Sigmoid colon (tissue), 7 donors: ENCODE data around the gene EGLN1. TPM values are rescaled to one million over a fixed set of nuclear protein-coding genes. Genes with fewer than 3 reads are reported as not detected.

Experiments used
- DNase-seq: peaks from one replicate; pipeline ENCODE4 v3.0.0-alpha.2; 2019
- H3K27ac ChIP-seq, 4 donors: fragments of 200-600 bp; sonication (generic); one replicate each; pipeline ENCODE4 v1.5.1; 2016 to 2019; ENCODE audit warnings: mild to moderate bottlenecking in 1 of 4
- H3K27me3 ChIP-seq, 3 donors: fragments of 200-600 bp; sonication (generic); one replicate each; pipeline ENCODE4 v1.5.1; 2019; ENCODE audit warnings: mild to moderate bottlenecking in 1 of 3
- H3K36me3 ChIP-seq, 4 donors: fragments of 200-600 bp; sonication (generic); one replicate each; pipeline ENCODE4 v1.5.1; 2016 to 2019
- H3K4me1 ChIP-seq, 4 donors: fragments of 200-600 bp; sonication (generic); one replicate each; pipeline ENCODE4 v1.5.1; 2017 to 2019
- H3K4me3 ChIP-seq, 4 donors: fragments of 200-600 bp; sonication (generic); one replicate each; pipeline ENCODE4 v1.5.1; 2017 to 2019; ENCODE audit warnings: mild to moderate bottlenecking in 2 of 4, moderate library complexity in 1 of 4
- H3K9me3 ChIP-seq, 4 donors: fragments of 200-600 bp in 3 of 4; sonication (generic) in 3 of 4; one replicate each; pipeline versions ENCODE4 v1.5.1 to v1.6.1; 2013 to 2019
- CTCF ChIP-seq, 4 experiments: fragments of 450-650 bp in 3 of 4; fragments of 200-600 bp in 1 of 4; IDR thresholded peaks; one replicate each; pipeline ENCODE4 v1.5.1; 2016 to 2019; ENCODE audit warnings: antibody characterized with exemption in 4 of 4, mild to moderate bottlenecking in 3 of 4, moderate library complexity in 2 of 4
- EP300 ChIP-seq, 4 donors: sonication (generic); formaldehyde crosslinking; IDR thresholded peaks; one replicate each; pipeline ENCODE4 v1.6.1; 2017; ENCODE audit warnings: antibody characterized with exemption in 4 of 4
- POLR2A ChIP-seq, 2 donors: fragments of 450-650 bp; IDR thresholded peaks; one replicate each; pipeline ENCODE4 v1.6.1; 2016; ENCODE audit warnings: antibody characterized with exemption in 2 of 2, mild to moderate bottlenecking in 2 of 2, moderate library complexity in 2 of 2
- POLR2AphosphoS5 ChIP-seq, 4 donors: sonication (generic); formaldehyde crosslinking; IDR thresholded peaks; one replicate each; pipeline ENCODE4 v1.6.1; 2017; ENCODE audit warnings: antibody characterized with exemption in 4 of 4
- WGBS, 2 donors: extraction: QIAGEN DNeasy Blood & Tissue Kit; methylation state at CpG; one replicate each; pipeline ENCODE4 v1.1.7; 2013; 5-methylcytosine and 5-hydroxymethylcytosine counted together
- intact Hi-C: fragments of 100-400 bp; cut with DNase I; formaldehyde crosslinking; loops from one replicate; pipeline ENCODE4 v1.15.1; 2023
- polyA plus RNA-seq, 3 donors: library from polyadenylated mRNA; stranded (reverse); fragments of 200-250 nt; gene quantifications; one replicate each; pipeline ENCODE4 v1.2.3, GENCODE V29; 2013
- total RNA-seq, 4 donors: library from RNA; depleted of rRNA; stranded (reverse); fragments of >200 nt; gene quantifications; one replicate each; pipeline ENCODE4 v1.1.0, GENCODE V29; 2016
- donor health status: healthy with polysubstance abuse.
- donor health status: Bipolar disorder and iron deficiency.
- donor health status: healthy.

The EGLN1 gene
- total and polyA plus RNA-seq, 7 donors: 16.2 to 51.7 (median 37.8) TPM

- no peak for DNase-seq
- Histone ChIP-seq H3K4me1 (peaks cover 0 to 68% (median 66%) of the 10 kb centered on the region in 4 donors), H3K4me3 (peak overlapping the region in 2 of 4 donors; percentile 88 to 89), H3K9me3 (no peaks in the 10 kb centered on the region), H3K27ac (peak overlapping the region in 1 of 4 donors; percentile 8), H3K36me3 (no peaks in the 10 kb centered on the region), H3K27me3 (no peaks in the 10 kb centered on the region)
- TF ChIP-seq POLR2AphosphoS5 (IDR thresholded peaks at IDR 0.05): no peak
- no peak for TF ChIP-seq EP300 (IDR thresholded peaks at IDR 0.05)
- TF ChIP-seq CTCF (IDR thresholded peaks at IDR 0.05): no peak
- TF ChIP-seq POLR2A (IDR thresholded peaks at IDR 0.05): no peak
- intact Hi-C loops: no loop called here
- WGBS, 2 donors: 63 to 70% methylated on average over 2 of the region's 2 CpGs
Observed at GRCh38 chr1:231417513-231417912, 4.6 kb downstream of the EGLN1 start.

- H3K9me3 ChIP-seq: no peaks in the 10 kb centered on the region
- peak overlapping the region in 2 of 4 donors; percentile 8 to 27 for H3K27ac ChIP-seq
- peaks cover 0 to 74% (median 66%) of the 10 kb centered on the region in 4 donors for H3K4me1 ChIP-seq
- no peak for DNase-seq
- H3K36me3 ChIP-seq: no peaks in the 10 kb centered on the region
- H3K27me3 ChIP-seq: no peaks in the 10 kb centered on the region
- intact Hi-C loops: no loop called here
- H3K4me3 ChIP-seq: peak overlapping the region in 2 of 4 donors; percentile 88 to 89
- TF ChIP-seq POLR2AphosphoS5 (IDR thresholded peaks at IDR 0.05) (no peak), POLR2A (IDR thresholded peaks at IDR 0.05) (no peak), CTCF (IDR thresholded peaks at IDR 0.05) (no peak), EP300 (IDR thresholded peaks at IDR 0.05) (no peak)
- 30 to 41% methylated on average over 1 of the region's 1 CpG for WGBS, 2 donors
Observed at GRCh38 chr1:231416901-231417300, 5.2 kb downstream of the EGLN1 start.

GRCh38 chr1:231415018-231415583 is 7.0 kb downstream of the EGLN1 start:
- Histone ChIP-seq H3K27me3 (no peaks in the 10 kb centered on the region), H3K4me3 (no peak overlapping the region), H3K9me3 (no peaks in the 10 kb centered on the region), H3K36me3 (no peaks in the 10 kb centered on the region), H3K4me1 (peaks cover 0 to 90% (median 75%) of the 10 kb centered on the region in 4 donors), H3K27ac (peak overlapping the region; percentile 39 to 64 (median 52))
- WGBS, 2 donors: 95 to 98% methylated on average over 5 of the region's 5 CpGs
- TF ChIP-seq EP300 (IDR thresholded peaks at IDR 0.05): no peak
- TF ChIP-seq POLR2AphosphoS5 (IDR thresholded peaks at IDR 0.05): no peak
- TF ChIP-seq POLR2A (IDR thresholded peaks at IDR 0.05): no peak
- no peak for TF ChIP-seq CTCF (IDR thresholded peaks at IDR 0.05)
- DNase-seq: no peak
- intact Hi-C loops: no loop called here

GRCh38 chr1:231414260-231415016 is 7.6 kb downstream of the EGLN1 start:
- Histone ChIP-seq H3K36me3 (no peaks in the 10 kb centered on the region), H3K27me3 (no peaks in the 10 kb centered on the region), H3K27ac (peak overlapping the region; percentile 39 to 64 (median 52)), H3K4me3 (no peak overlapping the region), H3K4me1 (peaks cover 0 to 90% (median 77%) of the 10 kb centered on the region in 4 donors), H3K9me3 (no peaks in the 10 kb centered on the region)
- intact Hi-C loops: no loop called here
- TF ChIP-seq EP300 (IDR thresholded peaks at IDR 0.05) (no peak), CTCF (IDR thresholded peaks at IDR 0.05) (no peak), POLR2A (IDR thresholded peaks at IDR 0.05) (no peak), POLR2AphosphoS5 (IDR thresholded peaks at IDR 0.05) (no peak)
- WGBS, 2 donors: 90 to 91% methylated on average over 7 of the region's 7 CpGs
- no peak for DNase-seq
